HG03354 (cell line): ENCODE data around the gene SLC25A34.

Source experiments
- ATAC-seq: cut with Tn5 transposase; IDR thresholded peaks from one replicate; pipeline ENCODE4 v1.9.1; 2021; ENCODE audit warnings: mild to moderate bottlenecking; ENCODE audit not compliant: unreplicated experiment, poor library complexity, severe bottlenecking

Gene SLC25A34

GRCh38 chr1:15764890-15765289 is 28.8 kb downstream of the SLC25A34 start:
- ATAC-seq: no peak

DNA sequence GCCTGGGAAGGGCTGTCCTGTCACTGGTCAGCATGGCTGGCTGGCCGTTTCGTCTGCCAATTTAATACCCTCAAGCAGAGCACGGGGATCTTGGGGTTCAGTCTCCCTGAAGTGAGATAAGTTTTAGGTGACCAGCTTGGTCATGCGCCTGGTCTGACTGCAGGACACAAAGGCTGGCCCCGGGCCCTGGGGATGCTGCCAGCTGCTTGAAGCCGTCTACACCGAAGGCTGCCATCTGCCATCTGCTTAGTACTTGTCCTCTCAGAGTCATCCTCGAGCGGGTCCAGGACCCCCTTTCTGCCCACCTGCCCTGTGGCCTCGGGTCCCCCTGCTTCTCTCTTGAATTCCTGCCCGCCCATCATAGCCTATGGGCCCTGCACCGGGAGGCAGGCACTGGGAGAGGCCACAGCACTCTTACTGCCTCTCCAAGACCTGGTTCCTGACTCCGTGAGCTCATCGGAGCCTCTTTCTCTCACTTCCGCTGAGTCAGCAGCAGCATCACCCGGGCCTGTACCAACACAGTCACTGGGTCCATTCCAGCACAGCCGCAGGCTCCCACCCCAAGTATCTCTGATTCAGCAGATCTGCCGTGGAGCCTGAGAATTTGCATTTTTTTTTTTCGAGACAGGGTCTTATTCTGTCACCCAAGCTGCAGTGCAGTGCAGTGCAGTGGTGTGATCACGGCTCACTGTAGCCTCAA is 29.6 kb downstream of the SLC25A34 start:
- no peak for ATAC-seq

GRCh38 chr1:15767941-15768340 is 31.9 kb downstream of the SLC25A34 start:
- ATAC-seq: no peak

DNA sequence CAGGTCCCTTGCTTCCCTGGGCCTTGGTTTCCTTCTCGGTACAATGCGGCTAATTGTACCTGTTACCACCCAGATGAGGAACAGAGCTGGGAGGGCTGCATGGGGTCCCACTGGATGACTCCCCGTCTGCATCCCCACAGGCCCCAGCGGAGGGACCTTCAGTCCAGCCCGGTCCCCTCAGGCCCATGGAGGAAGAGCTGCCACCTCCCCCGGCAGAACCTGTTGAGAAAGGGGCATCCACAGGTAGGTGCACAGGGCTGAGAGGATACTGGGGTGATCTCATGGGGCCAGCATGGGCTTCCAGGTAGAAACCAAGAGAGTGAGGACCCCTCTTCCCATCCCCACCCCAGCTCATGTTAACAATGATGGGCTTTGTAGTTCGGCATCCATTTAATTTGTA is 32.3 kb downstream of the SLC25A34 start:
- ATAC-seq: no peak

DNA sequence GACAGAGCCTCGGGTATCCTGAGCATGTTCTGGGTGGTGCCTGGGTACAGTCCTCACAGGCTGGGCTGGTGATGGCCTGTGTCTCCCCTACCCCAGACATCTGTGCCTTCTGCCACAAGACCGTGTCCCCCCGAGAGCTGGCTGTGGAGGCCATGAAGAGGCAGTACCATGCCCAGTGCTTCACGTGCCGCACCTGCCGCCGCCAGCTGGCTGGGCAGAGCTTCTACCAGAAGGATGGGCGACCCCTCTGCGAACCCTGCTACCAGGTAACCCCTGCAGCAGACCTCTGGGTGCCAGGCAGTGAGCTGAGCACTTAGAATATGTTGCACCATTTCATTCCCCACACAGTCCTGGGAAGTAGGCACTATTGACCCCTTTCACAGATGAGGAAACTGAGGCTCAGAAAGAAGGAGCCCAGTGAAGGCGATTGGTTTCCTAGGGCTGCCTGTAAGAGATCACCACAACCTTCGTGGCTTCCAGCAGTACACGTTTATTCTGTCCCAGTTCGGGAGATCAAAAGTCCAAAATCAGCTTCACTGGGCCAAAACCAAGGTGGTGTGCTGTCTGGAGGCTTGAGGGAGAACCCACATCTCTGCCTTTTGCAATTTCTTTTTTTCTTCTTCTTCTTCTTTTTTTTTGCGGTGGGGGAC is 34.4 kb downstream of the SLC25A34 start:
- ATAC-seq: no peak

GRCh38 chr1:15771836-15772515 is 35.9 kb downstream of the SLC25A34 start:
- no peak for ATAC-seq

DNA sequence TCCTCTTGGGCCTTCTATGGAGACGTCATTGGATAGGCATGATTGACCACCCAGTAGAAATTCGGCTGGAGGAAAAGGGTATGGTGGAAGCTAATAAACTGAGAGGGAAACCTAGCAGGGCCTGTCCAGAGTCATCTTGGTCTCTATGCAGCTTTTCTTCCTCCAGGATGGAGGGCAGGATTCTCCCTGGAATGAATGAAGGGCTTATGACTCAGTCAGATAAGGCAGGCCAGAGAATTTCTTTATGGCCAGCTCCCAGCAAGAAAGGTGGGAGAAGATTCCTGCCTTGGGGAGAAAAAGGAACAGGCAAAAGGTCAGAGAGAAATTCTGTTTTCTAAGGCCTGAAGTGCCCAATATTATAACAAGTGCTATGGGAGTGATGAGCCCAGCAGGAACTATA is 39.6 kb downstream of the SLC25A34 start:
- no peak for ATAC-seq

GRCh38 chr1:15777909-15778707 is 42.0 kb downstream of the SLC25A34 start:
- no peak for ATAC-seq

- no peak for ATAC-seq
Measured at GRCh38 chr1:15785683-15786082, 49.6 kb downstream of the SLC25A34 start.

- ATAC-seq: no peak
Measured at GRCh38 chr1:15786581-15786980, 50.5 kb downstream of the SLC25A34 start.

GRCh38 chr1:15788624-15789301 is 52.7 kb downstream of the SLC25A34 start:
- ATAC-seq: no peak
